PC-3 (cell line): Measurements from ENCODE around the gene TMPRSS2. TPM values are rescaled to one million over a fixed set of nuclear protein-coding genes. Genes with fewer than 3 reads are reported as not detected.

Experiments used
- ATAC-seq: fragments of 200-7000 bp; cut with Tn5 transposase; 2 replicates; pipeline ENCODE4 v1.9.1; 2020; ENCODE audit warnings: mild to moderate bottlenecking, moderate library complexity
- BruUV-seq: library from RNA; stranded (reverse); fragments of 400-500 nt; replicated peaks from 2 replicates; lab custom pipeline; 2021; lab: Mats Ljungman, UMichigan
- CTCF ChIA-PET: fragments of 300-600 bp; sonication (Branson Sonifier 250); formaldehyde crosslinking; loops from one replicate; lab custom pipeline; 2022; ENCODE audit warnings: antibody characterized with exemption; lab: Charles Lee
- POLR2A ChIA-PET: fragments of 300-600 bp; sonication (Branson Sonifier 250); formaldehyde crosslinking; loops from one replicate; lab custom pipeline; 2022; ENCODE audit warnings: antibody characterized with exemption; ENCODE audit not compliant: unreplicated experiment; lab: Charles Lee
- DNase-seq: peaks from one replicate; pipeline ENCODE4 v3.0.0-alpha.2; 2015
- H2AFZ ChIP-seq: fragments of 300-600 bp; sonication (generic); 2 replicates; pipeline ENCODE4 v1.6.0; 2016; ENCODE audit warnings: antibody characterized with exemption, low read length
- H3F3A ChIP-seq: fragments of 300-600 bp; sonication (generic); one replicate; pipeline ENCODE4 v1.6.0; 2017; ENCODE audit warnings: antibody characterized with exemption, low read length, control low read depth, mild to moderate bottlenecking; ENCODE audit not compliant: unreplicated experiment
- H3K27ac ChIP-seq: fragments of 300-600 bp; sonication (generic); 2 replicates; pipeline ENCODE4 v1.5.1; 2016; ENCODE audit warnings: mild to moderate bottlenecking, low read length
- H3K27me3 ChIP-seq: fragments of 300-600 bp; sonication (generic); 2 replicates; pipeline ENCODE4 v1.6.1; 2016; ENCODE audit warnings: low read length, mixed read lengths
- H3K36me3 ChIP-seq: fragments of 300-600 bp; sonication (generic); 2 replicates; pipeline ENCODE4 v1.6.1; 2016; ENCODE audit warnings: low read depth, mixed run types, low read length, mixed read lengths
- H3K4me1 ChIP-seq: fragments of 300-600 bp; sonication (generic); 2 replicates; pipeline ENCODE4 v1.5.1; 2016; ENCODE audit warnings: low read length; ENCODE audit not compliant: insufficient read depth
- H3K4me2 ChIP-seq: fragments of 300-600 bp; sonication (generic); 2 replicates; pipeline ENCODE4 v1.6.0; 2016; ENCODE audit warnings: low read length
- H3K4me3 ChIP-seq: fragments of 300-600 bp; sonication (generic); 2 replicates; pipeline ENCODE4 v1.5.1; 2016; ENCODE audit warnings: mild to moderate bottlenecking, low read length, mixed read lengths
- H3K79me2 ChIP-seq: fragments of 300-600 bp; sonication (generic); 2 replicates; pipeline ENCODE4 v1.6.1; 2017; ENCODE audit warnings: low read length, mixed read lengths
- H3K9ac ChIP-seq: fragments of 300-600 bp; sonication (generic); 2 replicates; pipeline ENCODE4 v1.6.0; 2016; ENCODE audit warnings: mild to moderate bottlenecking, low read length
- H3K9me2 ChIP-seq: fragments of 300-600 bp; sonication (generic); replicated peaks from 2 replicates; pipeline ENCODE4 v1.6.1; 2016; ENCODE audit warnings: mixed run types, low read length, mixed read lengths
- H3K9me3 ChIP-seq: fragments of 300-600 bp; sonication (generic); 2 replicates; pipeline ENCODE4 v1.6.1; 2016; ENCODE audit warnings: low read length, mixed read lengths
- H4K20me1 ChIP-seq: fragments of 300-600 bp; sonication (generic); 2 replicates; pipeline ENCODE4 v1.6.1; 2016; ENCODE audit warnings: low read length, mixed read lengths
- CTCF ChIP-seq: fragments of 300-600 bp; sonication (generic); conservative IDR thresholded peaks from 2 replicates; pipeline ENCODE4 v1.5.1; 2017; ENCODE audit warnings: antibody characterized with exemption, low read depth, mild to moderate bottlenecking, low read length
- EZH2 ChIP-seq: fragments of 300-600 bp; sonication (generic); IDR thresholded peaks from one replicate; pipeline ENCODE4 v1.6.1; 2017; ENCODE audit warnings: antibody characterized with exemption, mild to moderate bottlenecking, low read length; ENCODE audit not compliant: unreplicated experiment
- EZH2phosphoT487 ChIP-seq: fragments of 300-600 bp; sonication (generic); IDR thresholded peaks from 2 replicates; pipeline ENCODE4 v1.6.1; 2018; ENCODE audit warnings: mild to moderate bottlenecking, antibody characterized with exemption, low read length, borderline replicate concordance
- intact Hi-C: fragments of 100-400 bp; cut with micrococcal nuclease; formaldehyde crosslinking; loops from 2 replicates; pipeline ENCODE4 v1.9.0; 2023
- total RNA-seq: library from RNA; depleted of rRNA; stranded (reverse); fragments of >200 nt; gene quantifications from 2 replicates; pipeline ENCODE4 v1.2.3, GENCODE V29; 2014

TMPRSS2 gene
- total RNA-seq, 1 experiment from 2014 or later: 15.8 TPM

- intact Hi-C loops: loop anchor here (5.0 to 10.0 kb wide), 2 partner anchors 111 to 174 kb away; no protein-coding TSS in a partner anchor
- BruUV-seq: no TSS peak
- TF ChIP-seq CTCF: no peak
- TF ChIP-seq EZH2phosphoT487: no peak
- no peak for TF ChIP-seq EZH2
- H3K79me2 ChIP-seq: peaks cover 3% of the 10 kb centered on the region
- peak overlapping the region; percentile 40 for H3K4me2 ChIP-seq
- peak overlapping the region; percentile 21 for H3K27ac ChIP-seq
- POLR2A ChIA-PET: interaction anchor here (1.5 kb wide), 1 partner anchor 79 kb away, joined by 5 read pairs; no protein-coding TSS in a partner anchor
- no peak overlapping the region for H3K4me3 ChIP-seq
- no peaks in the 10 kb centered on the region for H3F3A ChIP-seq
- peaks cover 31% of the 10 kb centered on the region for H3K4me1 ChIP-seq
- CTCF ChIA-PET: no interaction called here
- no peaks in the 10 kb centered on the region for H3K9me2 ChIP-seq
- no peak for ATAC-seq
- H4K20me1 ChIP-seq: no peaks in the 10 kb centered on the region
- H3K36me3 ChIP-seq: no peaks in the 10 kb centered on the region
- H3K9me3 ChIP-seq: no peaks in the 10 kb centered on the region
- H2AFZ ChIP-seq: no peak overlapping the region
- no peak for DNase-seq
- no peaks in the 10 kb centered on the region for H3K27me3 ChIP-seq
- H3K9ac ChIP-seq: no peak overlapping the region
Observed at GRCh38 chr21:41500931-41501381, 7.0 kb downstream of the TMPRSS2 start.

DNA sequence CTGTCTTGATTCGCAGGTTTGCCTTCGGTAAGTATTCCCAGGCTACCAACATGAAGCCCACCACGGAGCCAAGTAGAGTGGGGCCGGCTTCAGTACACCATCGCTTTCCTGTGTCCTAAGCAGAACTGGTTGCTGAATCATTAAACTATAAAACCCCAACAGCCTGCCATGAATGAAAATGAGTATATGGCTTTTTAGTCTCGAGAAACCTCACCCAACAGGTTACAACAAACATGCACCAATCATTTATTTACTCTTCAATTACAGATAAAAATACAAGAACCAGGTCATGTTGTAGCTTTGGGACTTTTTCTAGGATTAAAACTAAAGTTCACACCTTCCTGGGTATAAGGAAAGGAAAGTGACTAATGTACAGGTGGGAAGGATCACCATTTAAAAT is 7.6 kb downstream of the TMPRSS2 start:
- H3K36me3 ChIP-seq: no peaks in the 10 kb centered on the region
- CTCF ChIA-PET: no interaction called here
- no peak overlapping the region for H3K4me3 ChIP-seq
- POLR2A ChIA-PET: interaction anchor here (0.6 kb wide), 1 partner anchor 287 kb away, joined by 3 read pairs; no protein-coding TSS in a partner anchor
- H3F3A ChIP-seq: no peaks in the 10 kb centered on the region
- H3K79me2 ChIP-seq: no peaks in the 10 kb centered on the region; the same call in 1 of the 2 replicates
- H3K27ac ChIP-seq: peak overlapping the region; percentile 21
- no peaks in the 10 kb centered on the region for H3K27me3 ChIP-seq
- no peak overlapping the region for H3K9ac ChIP-seq
- H3K9me3 ChIP-seq: no peaks in the 10 kb centered on the region
- H3K4me1 ChIP-seq: peaks cover 30% of the 10 kb centered on the region
- no peak overlapping the region for H2AFZ ChIP-seq
- ATAC-seq (no peak), DNase-seq (peak; percentile 54)
- H3K9me2 ChIP-seq: no peaks in the 10 kb centered on the region
- H3K4me2 ChIP-seq: peak overlapping the region; percentile 40
- intact Hi-C loops: loop anchor here (5.0 to 10.0 kb wide), 2 partner anchors 112 to 174 kb away; no protein-coding TSS in a partner anchor
- no TSS peak for BruUV-seq
- no peaks in the 10 kb centered on the region for H4K20me1 ChIP-seq
- TF ChIP-seq EZH2: no peak
- TF ChIP-seq CTCF: no peak
- no peak for TF ChIP-seq EZH2phosphoT487

DNA sequence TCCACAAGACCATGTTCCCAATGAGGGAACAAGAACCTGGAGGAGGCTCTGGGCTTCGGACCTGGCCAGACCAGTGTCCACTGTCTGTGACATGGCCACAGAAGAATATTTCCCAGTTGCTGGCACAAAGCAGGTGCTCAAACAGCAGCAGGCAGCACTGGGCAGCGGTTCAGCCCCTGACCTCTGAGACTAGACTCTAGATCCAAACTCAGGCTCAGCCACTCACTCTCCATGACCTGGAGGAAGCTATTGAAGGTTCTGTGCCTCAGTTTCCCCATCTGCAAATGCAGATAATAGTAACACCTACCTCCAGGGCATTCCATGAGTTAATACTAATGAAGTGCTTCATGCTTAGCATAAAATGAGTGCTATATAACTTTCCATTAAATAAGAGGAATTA is 8.0 kb downstream of the TMPRSS2 start:
- intact Hi-C loops: loop anchor here (5.0 to 10.0 kb wide), 2 partner anchors 112 to 175 kb away; no protein-coding TSS in a partner anchor
- Histone ChIP-seq H3K9me2 (no peaks in the 10 kb centered on the region), H3K27ac (peak overlapping the region; percentile 21; the same call in 1 of the 2 replicates), H3K4me2 (peak overlapping the region; percentile 40; the same call in 1 of the 2 replicates), H4K20me1 (no peaks in the 10 kb centered on the region), H3K4me1 (peaks cover 30% of the 10 kb centered on the region), H3K9me3 (no peaks in the 10 kb centered on the region), H3K79me2 (no peaks in the 10 kb centered on the region), H3K4me3 (no peak overlapping the region), H3K36me3 (no peaks in the 10 kb centered on the region), H3K27me3 (no peaks in the 10 kb centered on the region), H3K9ac (no peak overlapping the region), H2AFZ (no peak overlapping the region), H3F3A (no peaks in the 10 kb centered on the region)
- POLR2A ChIA-PET: interaction anchor here (0.6 kb wide), 1 partner anchor 287 kb away, joined by 3 read pairs; no protein-coding TSS in a partner anchor
- BruUV-seq: no TSS peak
- TF ChIP-seq EZH2 (no peak), CTCF (no peak)
- no peak for DNase-seq
- ATAC-seq: no peak
- CTCF ChIA-PET: no interaction called here
